Subcutaneous adipose tissue (tissue), 4 donors: ENCODE measurements around the gene ELAPOR1. TPM values are rescaled to one million over a fixed set of nuclear protein-coding genes. Genes with fewer than 3 reads are reported as not detected.

Source experiments
- CTCF ChIP-seq: fragments of 450-650 bp; IDR thresholded peaks from one replicate; pipeline ENCODE4 v1.5.1; 2016; ENCODE audit warnings: low read depth, mild to moderate bottlenecking, control low read depth, antibody characterized with exemption, moderate library complexity
- total RNA-seq, 4 donors: library from RNA; depleted of rRNA; stranded (reverse); fragments of >200 nt; gene quantifications; one replicate each; pipeline ENCODE4 v1.1.0, GENCODE V29; 2016

Gene ELAPOR1
- 1 to 10 TPM in 1 of 4 donors, under 1 TPM in 2, not detected in 1; 0.22 to 2.1 (median 0.51) TPM for total RNA-seq

- TF ChIP-seq CTCF = no peak
Measured at GRCh38 chr1:109113590-109114341, at the start of gene ELAPOR1. Gene ELAPOR1 (plus strand): TSS chr1:109114115. CDS start chr1:109114184, 69 bp downstream.

- no peak for TF ChIP-seq CTCF
Measured at GRCh38 chr1:109065137-109065536, 48.8 kb upstream of the ELAPOR1 start.

GRCh38 chr1:109067883-109068282 is 46.0 kb upstream of the ELAPOR1 start:
- TF ChIP-seq CTCF = no peak

- TF ChIP-seq CTCF = no peak
Measured at GRCh38 chr1:109069294-109069693, 44.6 kb upstream of the ELAPOR1 start.

GRCh38 chr1:109075531-109076490 is 38.1 kb upstream of the ELAPOR1 start, which contains the start of gene TAF13:
Gene TAF13 (minus strand): TSS chr1:109076003. CDS start chr1:109075947, 56 bp downstream.
- TF ChIP-seq CTCF = no peak

GRCh38 chr1:109078317-109078716 is 35.6 kb upstream of the ELAPOR1 start:
- no peak for TF ChIP-seq CTCF

GRCh38 chr1:109079240-109079622 is 34.7 kb upstream of the ELAPOR1 start:
- TF ChIP-seq CTCF = no peak
